Stimulated activated CD8-positive, alpha-beta memory T cell treated with anti-CD3 and anti-CD28 coated beads, Interleukin-7, amount 100 ng/mL, for 1 hour (primary cell): ENCODE measurements around the gene ZDHHC6.
"Not testable (repeated sequence)": the region's sequence is repeated elsewhere in the genome, so short reads cannot be mapped to it uniquely, and the experiment has no call there.

Experiments
- DNase-seq, 2 donors: peaks; one replicate each; pipeline ENCODE4 v3.0.0-alpha.2; 2020; ENCODE audit warnings: low read depth in 2 of 2

ZDHHC6 gene

GRCh38 chr10:112446855-112447619, at the start of gene ZDHHC6, which contains the start of gene VTI1A:
TSS of gene ZDHHC6 (minus strand) at chr10:112446914. CDS start at chr10:112445436, 1,478 bp downstream.
TSS of gene VTI1A (plus strand) at chr10:112447215. CDS start at chr10:112447374, 159 bp downstream.
- DNase-seq: peak; percentile 62 to 73

GRCh38 chr10:112492736-112493135, 46.0 kb upstream of the ZDHHC6 start:
- DNase-seq: no peak

GRCh38 chr10:112491144-112491543, 44.4 kb upstream of the ZDHHC6 start:
- DNase-seq: no peak

- no peak for DNase-seq
Measured at GRCh38 chr10:112490545-112490944, 43.8 kb upstream of the ZDHHC6 start.

GRCh38 chr10:112487964-112488363, 41.2 kb upstream of the ZDHHC6 start:
- DNase-seq: no peak

GRCh38 chr10:112484399-112484798, 37.7 kb upstream of the ZDHHC6 start:
- DNase-seq: no peak

- no peak for DNase-seq
Measured at GRCh38 chr10:112481602-112482001, 34.9 kb upstream of the ZDHHC6 start.

GRCh38 chr10:112475575-112476218, 29.0 kb upstream of the ZDHHC6 start:
- no peak for DNase-seq

- DNase-seq: no peak
Measured at GRCh38 chr10:112471878-112472487, 25.3 kb upstream of the ZDHHC6 start.

GRCh38 chr10:112467541-112468075, 20.9 kb upstream of the ZDHHC6 start:
- no peak for DNase-seq

- DNase-seq: no peak
Measured at GRCh38 chr10:112466802-112467201, 20.1 kb upstream of the ZDHHC6 start.

- no peak for DNase-seq
Measured at GRCh38 chr10:112465299-112465883, 18.7 kb upstream of the ZDHHC6 start.

GRCh38 chr10:112464074-112464473, 17.4 kb upstream of the ZDHHC6 start:
- not testable (repeated sequence) for DNase-seq

- DNase-seq: no peak
Measured at GRCh38 chr10:112461029-112461887, 14.5 kb upstream of the ZDHHC6 start.

- DNase-seq: no peak
Measured at GRCh38 chr10:112460366-112460765, 13.7 kb upstream of the ZDHHC6 start.

- DNase-seq: no peak
Measured at GRCh38 chr10:112456533-112456932, 9.8 kb upstream of the ZDHHC6 start.

GRCh38 chr10:112454910-112455779, 8.4 kb upstream of the ZDHHC6 start:
- DNase-seq: no peak

- no peak for DNase-seq
Measured at GRCh38 chr10:112448888-112449287, 2.2 kb upstream of the ZDHHC6 start.

- no peak for DNase-seq
Measured at GRCh38 chr10:112447620-112447928, 860 bp upstream of the ZDHHC6 start.
